ENCODE data around the gene PVALEF. TPM values are rescaled to one million over a fixed set of nuclear protein-coding genes. Genes with fewer than 3 reads are reported as not detected.

PVALEF gene
- total RNA-seq: not detected
- long read RNA-seq, donor 1: 0 reads
- long read RNA-seq, donor 2: 0 reads

DNA sequence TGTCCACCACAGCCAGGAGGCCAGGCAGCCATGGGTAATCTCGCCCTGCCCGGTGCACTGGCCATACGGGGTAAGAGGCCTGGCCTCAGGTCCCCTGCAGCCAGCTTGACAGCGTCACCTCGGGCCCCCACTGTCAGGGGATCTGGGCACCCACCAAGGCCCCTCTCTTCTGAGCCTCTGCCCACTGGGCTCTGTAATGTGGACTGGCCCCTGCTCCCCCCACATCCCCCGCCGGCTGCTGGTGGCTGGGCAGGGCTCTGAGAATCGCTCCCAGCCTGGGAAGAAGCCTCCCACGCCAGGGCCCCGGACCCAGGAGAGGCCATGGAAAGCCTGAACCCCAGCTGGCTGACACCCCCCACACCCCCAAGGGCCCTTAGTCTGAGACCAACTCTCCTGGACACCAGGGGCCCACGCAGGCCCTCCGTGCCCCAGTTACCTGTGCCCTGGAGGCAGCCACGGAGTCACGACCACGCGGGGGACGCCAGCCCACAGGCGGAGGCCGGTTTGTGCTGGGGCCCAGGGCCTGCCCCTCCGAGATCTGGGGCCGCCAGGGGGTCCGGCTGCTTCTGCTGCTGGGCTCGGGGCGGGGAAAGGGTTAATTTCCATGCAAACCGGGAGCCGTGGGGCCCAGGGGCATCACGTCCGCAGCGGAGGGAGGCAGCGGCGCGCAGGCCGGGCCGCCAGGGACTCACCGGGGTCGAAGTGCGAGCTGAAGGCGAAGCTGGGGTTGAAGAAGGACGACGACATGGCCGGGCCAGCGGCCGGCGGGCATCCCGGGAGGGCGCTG lies at the start of gene PVALEF:
Gene PVALEF (plus strand): TSS at position 262 of the 787 bp plus-strand sequence. CDS start 15,720 bp downstream, outside the sequence.
- intact Hi-C loops (cut with DNase I): no loop called here
- DNase-seq (ENCODE audit: low spot score): no peak

GRCh38 chr17:81115749-81116464 lies 49.4 kb upstream of the PVALEF start:
- intact Hi-C loops (cut with DNase I): no loop called here
- DNase-seq (ENCODE audit: low spot score): no peak

DNA sequence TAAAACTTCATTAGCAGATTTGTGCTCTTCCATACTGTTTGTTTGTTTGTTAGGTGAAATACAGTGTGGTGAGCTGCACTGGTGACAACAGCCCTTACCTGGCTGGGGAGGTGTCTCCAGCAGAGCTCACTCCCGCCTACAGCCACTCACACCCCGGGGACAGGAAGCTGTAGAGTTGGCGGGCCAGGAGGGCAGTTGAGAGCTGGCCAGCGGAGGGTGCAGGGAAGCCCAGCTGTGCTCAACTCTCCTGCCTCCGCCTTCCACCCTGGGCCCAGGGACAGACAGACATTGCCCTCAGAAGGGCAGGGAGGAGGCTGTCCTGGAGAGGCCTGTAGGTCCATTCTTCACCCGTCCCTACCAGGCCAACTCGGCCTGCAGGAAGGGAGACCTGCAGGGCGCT lies 48.6 kb upstream of the PVALEF start:
- no peak for DNase-seq (ENCODE audit: low spot score)
- intact Hi-C loops (cut with DNase I): no loop called here

GRCh38 chr17:81117672-81118198 lies 47.6 kb upstream of the PVALEF start:
- DNase-seq (ENCODE audit: low spot score): no peak
- intact Hi-C loops (cut with DNase I): no loop called here

DNA sequence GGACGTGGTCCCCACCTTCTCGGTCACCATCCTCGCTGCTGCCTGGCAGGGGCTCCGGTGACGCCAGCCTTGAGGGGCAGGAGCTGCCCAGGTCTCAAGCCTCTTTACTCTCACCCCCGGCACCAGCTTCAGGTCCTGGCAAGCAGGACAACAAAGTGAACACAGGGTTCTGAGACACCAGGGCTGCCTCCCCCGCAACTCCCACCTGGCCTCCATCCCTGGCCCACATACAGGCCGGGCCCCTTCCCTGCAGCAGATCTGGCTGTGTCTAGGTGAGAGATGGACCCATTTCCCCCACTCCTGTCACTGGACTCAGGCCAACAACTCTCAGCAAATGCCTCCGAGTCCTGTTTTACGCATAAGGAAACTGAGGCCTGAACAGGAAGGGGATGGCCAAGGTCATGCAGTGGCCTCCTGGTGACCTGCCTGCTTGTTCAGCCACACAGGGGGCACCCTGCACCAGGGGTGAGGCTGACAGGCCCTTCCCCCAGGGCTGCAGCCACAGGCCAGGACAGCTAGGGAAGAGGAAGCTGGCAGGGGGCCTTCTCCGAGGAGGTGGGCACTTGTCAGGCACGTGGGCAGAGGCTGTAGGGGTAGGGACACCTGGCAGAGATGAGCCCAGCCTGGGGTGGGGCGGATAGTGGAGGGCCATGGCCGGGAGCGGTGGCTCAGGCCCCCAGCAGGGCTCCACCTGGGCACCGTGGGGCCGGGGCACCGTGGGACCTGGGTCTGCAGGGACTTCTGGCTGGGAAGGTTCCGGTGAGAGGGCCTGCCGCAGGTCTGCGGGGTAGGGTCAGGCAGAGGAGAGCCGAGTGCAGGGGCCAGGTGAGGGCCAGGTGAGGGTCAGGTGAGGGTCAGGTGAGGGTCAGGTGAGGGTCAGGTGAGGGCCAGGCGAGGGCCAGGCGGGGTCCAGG lies 46.7 kb upstream of the PVALEF start:
- intact Hi-C loops (cut with DNase I): no loop called here
- DNase-seq (ENCODE audit: low spot score): no peak

- intact Hi-C loops (cut with DNase I): no loop called here
- DNase-seq (ENCODE audit: low spot score): peak; percentile 93
These were observed 45.8 kb upstream of the PVALEF start for GRCh38 chr17:81119223-81120148.

DNA sequence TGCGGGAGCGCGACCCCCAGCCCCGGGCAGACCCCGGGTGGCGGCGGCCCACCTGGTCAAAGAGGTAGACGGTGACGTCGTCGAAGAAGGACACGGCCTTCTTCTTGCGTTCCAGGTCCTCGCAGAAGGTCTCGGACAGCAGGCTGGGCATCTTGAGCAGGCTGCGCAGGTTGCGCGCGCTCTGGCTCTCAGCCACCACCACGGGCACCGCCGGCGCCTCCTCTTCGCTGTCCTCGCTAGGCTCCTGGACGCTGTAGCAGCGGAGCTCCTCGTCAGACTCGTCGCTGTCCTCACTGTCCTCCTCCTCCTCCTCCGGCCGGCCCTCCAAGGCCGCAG lies 45.2 kb upstream of the PVALEF start:
- intact Hi-C loops (cut with DNase I): no loop called here
- no peak for DNase-seq (ENCODE audit: low spot score)

DNA sequence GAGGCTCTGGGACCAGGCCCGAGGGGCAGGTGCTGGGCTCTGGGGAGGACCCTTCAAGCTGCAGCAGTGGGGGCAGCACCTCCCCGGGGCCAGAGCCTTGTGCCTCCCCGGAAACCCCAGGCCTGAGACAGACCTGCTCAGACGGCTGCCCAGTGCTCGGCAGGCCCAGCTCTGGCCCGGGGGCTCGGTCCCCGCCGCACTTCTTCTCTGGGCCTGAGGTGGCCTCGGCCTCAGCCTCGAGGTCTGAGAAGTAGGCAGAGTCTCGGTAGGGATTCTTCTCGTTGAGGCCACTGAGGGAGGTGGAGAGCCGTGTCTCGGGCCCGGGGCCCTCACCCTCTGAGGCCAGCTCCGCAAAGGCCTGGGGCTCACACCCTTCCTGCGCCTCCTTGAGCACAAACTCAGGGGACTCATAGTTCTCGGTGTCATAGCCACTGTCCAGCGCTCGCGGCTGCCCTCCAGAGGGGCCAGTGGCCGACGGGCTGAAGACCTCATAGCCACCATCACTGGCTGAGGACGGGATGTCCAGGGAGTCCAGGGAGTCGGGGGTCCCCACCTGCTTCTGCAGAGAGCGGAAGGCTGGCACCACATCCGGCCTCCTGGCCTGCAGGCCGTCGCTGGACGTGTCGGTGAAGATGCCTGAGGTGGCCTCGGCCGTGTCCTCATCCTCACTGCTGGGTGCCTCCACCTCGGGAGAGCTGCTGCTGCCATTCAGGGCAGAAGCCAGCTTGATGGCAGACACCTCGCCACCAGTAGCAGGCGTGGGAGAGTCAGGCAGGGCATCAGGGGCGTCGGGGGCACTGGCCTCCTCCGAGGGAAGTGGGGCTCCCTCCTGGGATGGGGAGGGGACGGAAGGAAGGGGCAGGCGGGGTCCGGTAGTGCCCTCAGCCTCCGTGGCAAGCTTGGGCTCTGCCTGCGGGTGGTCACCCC lies 44.3 kb upstream of the PVALEF start:
- intact Hi-C loops (cut with DNase I): no loop called here
- DNase-seq (ENCODE audit: low spot score): no peak

DNA sequence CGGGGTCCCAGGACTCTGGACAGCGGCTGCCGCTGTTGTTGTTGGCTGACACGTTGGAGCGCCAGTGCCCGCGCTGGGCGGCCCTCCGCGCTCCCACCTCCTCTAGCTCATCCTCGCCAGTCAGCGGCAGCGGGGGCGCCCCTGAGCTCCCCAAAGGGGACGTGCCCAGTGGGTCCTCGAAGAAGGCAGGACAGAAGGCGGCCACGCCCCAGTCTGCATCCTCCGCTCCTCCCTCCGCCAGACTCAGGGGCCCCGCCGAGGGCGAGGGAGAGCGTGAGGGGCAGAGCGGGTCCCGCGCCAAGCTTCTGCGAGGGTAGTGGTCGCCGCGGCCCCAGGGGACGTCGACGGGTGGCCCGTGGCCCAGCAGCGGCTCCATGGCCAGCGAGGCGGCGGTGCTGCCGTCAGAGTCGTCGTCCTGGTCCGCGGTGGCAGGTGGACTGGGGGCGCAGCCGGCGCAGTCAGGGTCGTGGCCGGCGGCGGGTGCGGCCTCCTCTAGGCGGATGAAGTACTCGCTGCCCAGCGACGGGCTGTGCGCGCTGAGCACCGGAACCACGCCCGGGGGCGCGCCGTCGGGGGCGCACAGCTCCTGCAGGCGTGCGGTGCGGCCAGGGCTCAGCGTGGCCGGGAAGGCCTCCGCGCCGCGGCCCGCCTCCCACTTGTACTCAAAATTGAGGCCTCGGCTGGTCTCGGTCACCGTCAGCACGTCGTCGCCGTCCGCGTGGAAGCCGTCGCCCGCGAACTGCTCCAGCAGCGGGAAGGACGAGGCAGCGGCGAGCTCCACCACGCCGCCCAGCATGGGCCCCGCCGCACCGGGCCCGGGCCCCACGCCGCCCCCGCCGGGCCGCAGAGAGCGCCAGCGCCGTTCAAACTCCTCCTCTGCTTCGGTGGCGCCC lies 43.2 kb upstream of the PVALEF start:
- intact Hi-C loops (cut with DNase I): no loop called here
- DNase-seq (ENCODE audit: low spot score): no peak

DNA sequence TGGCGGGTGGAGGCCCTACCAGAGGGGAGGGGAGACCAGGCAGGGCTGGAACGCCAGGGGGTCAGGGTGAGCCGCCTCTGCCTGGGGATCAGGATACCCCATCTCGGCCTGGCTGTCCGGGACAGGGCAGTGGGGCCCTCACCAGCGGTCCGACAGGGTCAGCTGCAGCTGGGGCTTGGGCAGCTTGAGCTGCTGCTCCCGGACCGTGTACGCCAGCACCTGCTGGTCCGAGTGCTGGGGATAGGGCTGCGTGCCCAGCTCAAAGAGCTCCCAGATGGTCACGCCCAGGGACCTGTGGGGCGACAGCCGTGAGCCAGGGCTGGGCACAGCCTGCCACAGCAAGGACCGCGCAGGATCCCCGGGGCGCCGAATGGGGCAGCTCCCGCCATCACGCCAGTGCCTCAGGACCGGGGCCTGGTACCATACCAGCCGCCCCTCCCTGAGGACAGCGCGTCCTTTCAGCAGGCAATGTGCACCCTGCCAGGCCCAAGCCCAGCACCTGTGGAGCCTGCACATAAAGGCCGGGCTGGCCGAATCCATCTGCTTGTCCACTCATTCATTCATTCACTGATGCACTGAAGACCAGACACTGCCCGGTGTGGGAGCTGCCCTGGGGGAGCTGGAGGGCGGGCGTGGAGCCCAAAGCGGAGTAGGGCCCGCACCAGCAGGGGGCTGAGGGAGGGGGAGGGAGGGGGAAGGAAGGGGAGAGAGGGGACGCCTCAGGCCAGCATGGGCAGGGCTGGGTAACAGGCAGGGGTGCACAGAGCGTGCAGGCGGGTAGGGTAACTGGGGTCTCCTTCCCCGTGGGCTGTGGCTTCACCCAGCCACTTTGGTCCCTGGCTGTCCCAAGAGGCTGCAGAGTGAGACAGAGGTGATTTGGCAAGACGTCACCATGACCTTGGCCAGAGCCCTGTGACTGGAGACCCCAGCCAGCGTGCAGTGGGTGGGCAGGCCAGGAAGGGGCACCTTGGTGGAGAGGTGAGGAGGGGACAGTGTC lies 42.0 kb upstream of the PVALEF start:
- intact Hi-C loops (cut with DNase I): no loop called here
- DNase-seq (ENCODE audit: low spot score): no peak

DNA sequence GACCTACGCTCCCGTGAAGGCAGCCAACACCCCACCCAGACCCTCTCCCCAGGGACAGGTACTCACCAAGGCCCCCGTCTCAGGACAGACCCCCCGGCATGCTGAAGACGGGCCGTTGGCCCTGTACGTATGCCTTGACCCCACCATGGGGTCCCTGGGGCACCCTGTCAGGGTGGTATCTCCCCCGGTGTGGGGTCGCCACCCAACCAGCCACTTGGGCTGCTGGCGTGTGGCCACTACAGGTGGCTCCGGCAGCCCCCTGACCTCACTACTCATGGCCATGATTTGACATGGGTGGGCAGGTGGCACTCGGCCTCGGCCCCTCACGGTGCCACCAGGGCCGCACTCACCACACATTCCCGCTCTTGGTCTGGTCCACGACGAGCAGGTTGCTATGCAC lies 40.9 kb upstream of the PVALEF start:
- no peak for DNase-seq (ENCODE audit: low spot score)
- intact Hi-C loops (cut with DNase I): no loop called here

DNA sequence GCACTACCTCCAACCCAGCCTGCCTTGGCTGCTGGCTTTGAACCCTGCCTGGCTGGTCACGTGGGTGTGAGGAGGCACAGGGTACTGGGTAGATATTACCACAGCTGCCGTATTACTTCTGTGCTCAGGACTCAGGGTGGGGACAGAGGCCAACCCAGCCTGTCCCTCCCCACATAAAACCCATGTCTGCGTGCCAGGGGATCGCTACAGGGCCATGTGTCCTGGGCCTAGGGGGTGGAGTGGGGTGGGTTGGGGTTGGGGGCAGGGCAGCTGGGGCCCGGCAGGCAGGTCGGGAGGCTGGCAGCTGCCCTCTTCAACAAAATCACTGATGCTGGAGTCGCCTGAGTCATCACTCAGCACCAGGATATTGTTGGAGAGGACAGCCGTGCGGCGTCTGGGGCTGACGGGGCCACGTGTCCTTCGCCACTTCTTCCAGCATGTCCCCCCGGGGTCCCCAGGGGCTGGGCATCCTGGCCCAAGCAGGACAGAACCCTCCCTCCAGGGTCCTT lies 39.7 kb upstream of the PVALEF start:
- no peak for DNase-seq (ENCODE audit: low spot score)
- intact Hi-C loops (cut with DNase I): no loop called here

- no peak for DNase-seq (ENCODE audit: low spot score)
- intact Hi-C loops (cut with DNase I): no loop called here
These were observed 38.8 kb upstream of the PVALEF start for GRCh38 chr17:81126281-81127132.

DNA sequence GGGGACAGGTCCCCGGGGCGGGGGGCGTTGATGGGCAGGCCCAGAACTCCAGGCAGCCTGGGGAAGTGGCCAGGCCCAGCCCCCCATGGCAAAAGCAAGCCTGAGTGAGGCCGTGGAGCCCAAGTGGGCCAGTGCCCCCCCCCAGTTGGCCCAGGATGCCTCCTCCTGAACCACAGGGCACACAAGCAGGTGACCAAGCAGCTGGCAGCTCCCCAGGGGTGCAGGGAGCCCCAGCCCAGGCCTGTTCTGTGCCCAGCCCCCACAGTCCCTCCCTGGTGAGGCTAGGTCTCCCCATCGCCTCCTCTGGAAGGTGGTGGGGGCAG lies 38.2 kb upstream of the PVALEF start:
- intact Hi-C loops (cut with DNase I): no loop called here
- DNase-seq (ENCODE audit: low spot score): no peak
